Suprapubic skin (tissue), 4 donors: ENCODE data around the gene FAM217A. TPM values are rescaled to one million over a fixed set of nuclear protein-coding genes. Genes with fewer than 3 reads are reported as not detected.

Source experiments
- DNase-seq, 2 donors: peaks; one replicate each; pipeline ENCODE4 v3.0.0-alpha.2; 2019; ENCODE audit warnings: low spot score in 2 of 2
- H3K27ac ChIP-seq: fragments of 200-600 bp; sonication (generic); one replicate; pipeline ENCODE4 v1.5.1; 2019
- H3K27me3 ChIP-seq: fragments of 200-600 bp; sonication (generic); one replicate; pipeline ENCODE4 v1.5.1; 2019
- H3K36me3 ChIP-seq: fragments of 200-600 bp; sonication (generic); one replicate; pipeline ENCODE4 v1.5.1; 2019
- H3K4me1 ChIP-seq: fragments of 200-600 bp; sonication (generic); one replicate; pipeline ENCODE4 v1.5.1; 2019
- H3K4me3 ChIP-seq: fragments of 200-600 bp; sonication (generic); one replicate; pipeline ENCODE4 v1.5.1; 2019; ENCODE audit warnings: mild to moderate bottlenecking
- H3K9me3 ChIP-seq: fragments of 200-600 bp; sonication (generic); one replicate; pipeline ENCODE4 v1.5.1; 2019
- CTCF ChIP-seq, 2 donors: fragments of 200-600 bp in 1 of 2; fragments of 450-650 bp in 1 of 2; sonication (generic) in 1 of 2; IDR thresholded peaks; one replicate each; pipeline ENCODE4 v1.5.1; 2016 to 2019; ENCODE audit warnings: antibody characterized with exemption in 2 of 2, mild to moderate bottlenecking in 1 of 2, moderate library complexity in 1 of 2
- EP300 ChIP-seq: sonication (generic); formaldehyde crosslinking; IDR thresholded peaks from one replicate; pipeline ENCODE4 v1.6.1; 2017; ENCODE audit warnings: antibody characterized with exemption
- POLR2A ChIP-seq, 2 donors: fragments of 450-650 bp; IDR thresholded peaks; one replicate each; pipeline ENCODE4 v1.6.1; 2017; ENCODE audit warnings: antibody characterized with exemption in 2 of 2, mild to moderate bottlenecking in 2 of 2, moderate library complexity in 2 of 2
- POLR2AphosphoS5 ChIP-seq, 3 donors: sonication (generic); formaldehyde crosslinking; IDR thresholded peaks; one replicate each; pipeline ENCODE4 v1.6.1; 2017; ENCODE audit warnings: antibody characterized with exemption in 3 of 3
- WGBS: methylation state at CpG from one replicate; pipeline ENCODE4 v1.1.5; 2018; 5-methylcytosine and 5-hydroxymethylcytosine counted together
- total RNA-seq, 4 donors: library from RNA; depleted of rRNA; stranded (reverse); fragments of >200 nt; gene quantifications; one replicate each; pipeline ENCODE4 v1.1.0, GENCODE V29; 2016

Gene FAM217A
- total RNA-seq, 4 donors from 2014 or later: not detected

- H3K36me3 ChIP-seq: no peaks in the 10 kb centered on the region
- H3K4me3 ChIP-seq: peak overlapping the region; percentile 89
- WGBS: 11% methylated on average over 1 of the region's 1 CpG
- peaks cover 48% of the 10 kb centered on the region for H3K4me1 ChIP-seq
- DNase-seq: no peak
- no peaks in the 10 kb centered on the region for H3K27me3 ChIP-seq
- H3K27ac ChIP-seq: no peak overlapping the region
- TF ChIP-seq POLR2A (IDR thresholded peaks at IDR 0.05) (no peak), CTCF (IDR thresholded peaks at IDR 0.05) (no peak), POLR2AphosphoS5 (IDR thresholded peaks at IDR 0.05) (no peak), EP300 (no peak)
- no peaks in the 10 kb centered on the region for H3K9me3 ChIP-seq
These were observed 55.7 kb downstream of the FAM217A start for GRCh38 chr6:4023240-4023639.

- under 1% methylated on average over 14 of the region's 15 CpGs for WGBS
- Histone ChIP-seq H3K36me3 (no peaks in the 10 kb centered on the region), H3K27me3 (no peaks in the 10 kb centered on the region), H3K9me3 (no peaks in the 10 kb centered on the region), H3K4me1 (peaks cover 55% of the 10 kb centered on the region), H3K27ac (peak overlapping the region; percentile 99), H3K4me3 (peak overlapping the region; percentile 89)
- no peak for DNase-seq
- no peak for TF ChIP-seq CTCF (IDR thresholded peaks at IDR 0.05)
- TF ChIP-seq POLR2A (IDR thresholded peaks at IDR 0.05): no peak
- TF ChIP-seq EP300: no peak
- no peak for TF ChIP-seq POLR2AphosphoS5 (IDR thresholded peaks at IDR 0.05)
These were observed 56.9 kb downstream of the FAM217A start for GRCh38 chr6:4021854-4022695.

GRCh38 chr6:4021133-4021853 lies 57.6 kb downstream of the FAM217A start:
- TF ChIP-seq CTCF (IDR thresholded peaks at IDR 0.05) (peak in 1 of 2 donors; percentile 45), EP300 (no peak), POLR2AphosphoS5 (IDR thresholded peaks at IDR 0.05) (peak in 1 of 3 donors; percentile 66), POLR2A (IDR thresholded peaks at IDR 0.05) (peak in 1 of 2 donors; percentile 86)
- Histone ChIP-seq H3K27me3 (no peaks in the 10 kb centered on the region), H3K4me3 (peak overlapping the region; percentile 89), H3K36me3 (no peaks in the 10 kb centered on the region), H3K4me1 (peaks cover 62% of the 10 kb centered on the region), H3K9me3 (no peaks in the 10 kb centered on the region), H3K27ac (peak overlapping the region; percentile 99)
- DNase-seq: peak; percentile 97 to 98
- under 1% methylated on average over 44 of the region's 65 CpGs for WGBS

- WGBS: 2% methylated on average over 12 of the region's 12 CpGs
- Histone ChIP-seq H3K4me1 (peaks cover 68% of the 10 kb centered on the region), H3K4me3 (peak overlapping the region; percentile 89), H3K9me3 (no peaks in the 10 kb centered on the region), H3K27ac (peak overlapping the region; percentile 99), H3K27me3 (no peaks in the 10 kb centered on the region), H3K36me3 (no peaks in the 10 kb centered on the region)
- no peak for DNase-seq
- TF ChIP-seq POLR2A (IDR thresholded peaks at IDR 0.05) (no peak), CTCF (IDR thresholded peaks at IDR 0.05) (no peak), EP300 (no peak), POLR2AphosphoS5 (IDR thresholded peaks at IDR 0.05) (no peak)
These were observed 58.2 kb downstream of the FAM217A start for GRCh38 chr6:4020822-4021132.

- Histone ChIP-seq H3K4me1 (peaks cover 58% of the 10 kb centered on the region), H3K27ac (peak overlapping the region; percentile 99), H3K36me3 (no peaks in the 10 kb centered on the region), H3K27me3 (no peaks in the 10 kb centered on the region), H3K4me3 (peak overlapping the region; percentile 81), H3K9me3 (no peaks in the 10 kb centered on the region)
- 0% methylated on average over 8 of the region's 8 CpGs for WGBS
- TF ChIP-seq CTCF (IDR thresholded peaks at IDR 0.05) (no peak), POLR2AphosphoS5 (IDR thresholded peaks at IDR 0.05) (no peak), EP300 (no peak), POLR2A (IDR thresholded peaks at IDR 0.05) (no peak)
- no peak for DNase-seq
These were observed 60.1 kb downstream of the FAM217A start for GRCh38 chr6:4018924-4019236.
